Naive thymus-derived CD8-positive, alpha-beta T cell (primary cell): ENCODE measurements around the gene XYLT2. TPM values are rescaled to one million over a fixed set of nuclear protein-coding genes. Genes with fewer than 3 reads are reported as not detected.

ENCODE experiments used
- ATAC-seq, 2 donors: fragments of 150-1000 bp; cut with Tn5 transposase in 1 of 2; sonication (Bioruptor Pico), chemical (Tn5 transposase) in 1 of 2; 1 replicate in 1 of 2; 2 replicates in 1 of 2; pipeline ENCODE4 v1.10.0; 2021; ENCODE audit warnings: mild to moderate bottlenecking in 2 of 2, moderate library complexity in 2 of 2
- POLR2A ChIA-PET: fragments of 350-600 bp; sonication (Branson Sonifier 250); formaldehyde crosslinking; loops from one replicate; lab custom pipeline; 2021; ENCODE audit warnings: antibody characterized with exemption; lab: Charles Lee
- DNase-seq, 10 donors: peaks; one replicate each; pipeline versions ENCODE4 v3.0.0 to v3.0.0-alpha.2; 2020 to 2022
- H3K27ac Mint-ChIP-seq, 10 donors: one replicate each; pipeline ENCODE4 v1.8.0; 2020 to 2022; ENCODE audit warnings: mild to moderate bottlenecking in 10 of 10, mixed read lengths in 10 of 10, moderate library complexity in 4 of 10, inconsistent platforms in 1 of 10
- H3K27me3 Mint-ChIP-seq, 5 donors: one replicate each; pipeline ENCODE4 v1.8.0; 2021 to 2022; ENCODE audit warnings: mixed read lengths in 5 of 5
- H3K36me3 Mint-ChIP-seq, 3 donors: one replicate each; pipeline ENCODE4 v1.8.0; 2020 to 2022; ENCODE audit warnings: mixed read lengths in 3 of 3, mild to moderate bottlenecking in 2 of 3, inconsistent platforms in 1 of 3
- H3K4me1 Mint-ChIP-seq, 4 donors: one replicate each; pipeline ENCODE4 v1.8.0; 2021 to 2022; ENCODE audit warnings: mixed read lengths in 4 of 4
- H3K4me3 Mint-ChIP-seq, 10 donors: one replicate each; pipeline ENCODE4 v1.8.0; 2020 to 2022; ENCODE audit warnings: mild to moderate bottlenecking in 10 of 10, mixed read lengths in 10 of 10, moderate library complexity in 6 of 10, inconsistent platforms in 1 of 10
- H3K9me3 Mint-ChIP-seq, 9 donors: one replicate each; pipeline ENCODE4 v1.8.0; 2020 to 2022; ENCODE audit warnings: mixed read lengths in 9 of 9, mild to moderate bottlenecking in 3 of 9, inconsistent platforms in 1 of 9, moderate library complexity in 1 of 9
- polyA plus RNA-seq, 3 donors: library from polyadenylated mRNA; unstranded; fragments of 300-500 nt; fragmentation: Illumina TruSeq; gene quantifications; one replicate each; pipeline ENCODE4 v1.2.3, GENCODE V29; 2021
- total RNA-seq, 8 experiments: library from RNA in 2 of 8; stranded (reverse) in 2 of 8; gene quantifications; one replicate each; pipeline ENCODE4 v1.2.3 and lab custom pipeline; 2021 to 2026

The XYLT2 gene
- total and polyA plus RNA-seq, 5 experiments from 2014 or later, result 6.9 to 42.5 (median 16.8) TPM

GRCh38 chr17:50375858-50376538, 30.1 kb downstream of the XYLT2 start:
- H3K36me3 Mint-ChIP-seq, result peaks cover 0 to 11% (median 0%) of the 10 kb centered on the region in 3 donors
- no peak for ATAC-seq
- H3K9me3 Mint-ChIP-seq, result no peaks in the 10 kb centered on the region
- H3K4me1 Mint-ChIP-seq, result peaks cover 17 to 23% (median 20%) of the 10 kb centered on the region in 4 donors
- no peaks in the 10 kb centered on the region for H3K27me3 Mint-ChIP-seq
- H3K27ac Mint-ChIP-seq, result no peak overlapping the region
- DNase-seq, result no peak
- POLR2A ChIA-PET, result no interaction called here
- H3K4me3 Mint-ChIP-seq, result no peak overlapping the region

GRCh38 chr17:50379351-50380132, 33.6 kb downstream of the XYLT2 start:
- H3K36me3 Mint-ChIP-seq, result peaks cover 0 to 35% (median 7%) of the 10 kb centered on the region in 3 donors
- H3K27me3 Mint-ChIP-seq, result no peaks in the 10 kb centered on the region

GRCh38 chr17:50380369-50381259, 34.7 kb downstream of the XYLT2 start:
- no peak for DNase-seq
- H3K27me3 Mint-ChIP-seq, result no peaks in the 10 kb centered on the region
- POLR2A ChIA-PET, result interaction anchor here (0.7 to 1.2 kb wide), 2 partner anchors 17 kb away, joined by 3 read pairs; partner anchors contain the start of gene LRRC59
- H3K27ac Mint-ChIP-seq, result peak overlapping the region in 2 of 10 donors; percentile 10 to 65
- no peaks in the 10 kb centered on the region for H3K9me3 Mint-ChIP-seq
- H3K4me3 Mint-ChIP-seq, result no peak overlapping the region
- peaks cover 0 to 45% (median 12%) of the 10 kb centered on the region in 3 donors for H3K36me3 Mint-ChIP-seq
- peak; percentile 33 to 51 for ATAC-seq
- no peaks in the 10 kb centered on the region for H3K4me1 Mint-ChIP-seq

More at GRCh38 chr17:50379351-50380132, 33.6 kb downstream of the XYLT2 start:
- H3K9me3 Mint-ChIP-seq, result no peaks in the 10 kb centered on the region
- no peak for ATAC-seq
- peak overlapping the region in 2 of 10 donors; percentile 27 to 39 for H3K27ac Mint-ChIP-seq
- H3K4me3 Mint-ChIP-seq, result no peak overlapping the region
- DNase-seq, result no peak
- POLR2A ChIA-PET, result interaction anchor here (1.2 kb wide), 1 partner anchor 18 kb away, joined by 3 read pairs; the partner anchor contains the start of gene LRRC59
- H3K4me1 Mint-ChIP-seq, result no peaks in the 10 kb centered on the region

- no peak overlapping the region for H3K4me3 Mint-ChIP-seq
- H3K9me3 Mint-ChIP-seq, result no peaks in the 10 kb centered on the region
- peaks cover 0 to 53% (median 13%) of the 10 kb centered on the region in 3 donors for H3K36me3 Mint-ChIP-seq
- POLR2A ChIA-PET, result interaction anchor here (0.7 kb wide), 1 partner anchor 16 kb away, joined by 3 read pairs; the partner anchor contains the start of gene LRRC59
- H3K27ac Mint-ChIP-seq, result peak overlapping the region in 2 of 10 donors; percentile 0 to 65
- no peak for ATAC-seq
- no peak for DNase-seq
- no peaks in the 10 kb centered on the region for H3K27me3 Mint-ChIP-seq
- no peaks in the 10 kb centered on the region for H3K4me1 Mint-ChIP-seq
Observed at GRCh38 chr17:50381260-50381815, 35.4 kb downstream of the XYLT2 start.

- peak overlapping the region in 3 of 10 donors; percentile 0 to 83 (median 9) for H3K27ac Mint-ChIP-seq
- POLR2A ChIA-PET, result no interaction called here
- ATAC-seq (no peak), DNase-seq (no peak)
- H3K4me1 Mint-ChIP-seq, result no peaks in the 10 kb centered on the region
- peaks cover 0 to 58% (median 16%) of the 10 kb centered on the region in 3 donors for H3K36me3 Mint-ChIP-seq
- H3K9me3 Mint-ChIP-seq, result no peaks in the 10 kb centered on the region
- no peaks in the 10 kb centered on the region for H3K27me3 Mint-ChIP-seq
- no peak overlapping the region for H3K4me3 Mint-ChIP-seq
Observed at GRCh38 chr17:50381920-50382319, 36.0 kb downstream of the XYLT2 start.

- Mint-ChIP-seq H3K36me3 (peaks cover 0 to 68% (median 16%) of the 10 kb centered on the region in 3 donors), H3K27ac (no peak overlapping the region), H3K9me3 (no peaks in the 10 kb centered on the region), H3K4me1 (no peaks in the 10 kb centered on the region), H3K4me3 (no peak overlapping the region), H3K27me3 (no peaks in the 10 kb centered on the region)
- no peak for DNase-seq
- POLR2A ChIA-PET, result no interaction called here
- ATAC-seq, result no peak
Observed at GRCh38 chr17:50382931-50383330, 37.0 kb downstream of the XYLT2 start.

GRCh38 chr17:50386510-50386909, 40.6 kb downstream of the XYLT2 start:
- peaks cover 0 to 3% (median 0%) of the 10 kb centered on the region in 4 donors for H3K4me1 Mint-ChIP-seq
- H3K9me3 Mint-ChIP-seq, result no peaks in the 10 kb centered on the region
- POLR2A ChIA-PET, result interaction anchor here (0.5 to 2.0 kb wide), 3 partner anchors 11 to 123 kb away, joined by 3 to 9 read pairs (median 3); partner anchors contain the start of gene LRRC59
- no peak for DNase-seq
- H3K4me3 Mint-ChIP-seq, result no peak overlapping the region
- peak overlapping the region in 2 of 10 donors; percentile 33 to 55 for H3K27ac Mint-ChIP-seq
- no peaks in the 10 kb centered on the region for H3K27me3 Mint-ChIP-seq
- H3K36me3 Mint-ChIP-seq, result peaks cover 0 to 97% (median 25%) of the 10 kb centered on the region in 3 donors
- no peak for ATAC-seq

- no peak for ATAC-seq
- no peaks in the 10 kb centered on the region for H3K9me3 Mint-ChIP-seq
- POLR2A ChIA-PET, result interaction anchor here (0.6 to 1.7 kb wide), 3 partner anchors 8 to 671 kb away, joined by 4 to 5 read pairs (median 5); partner anchors contain the start of genes EME1, LRRC59 and MRPL27
- no peaks in the 10 kb centered on the region for H3K27me3 Mint-ChIP-seq
- no peak overlapping the region for H3K27ac Mint-ChIP-seq
- peaks cover 0 to 99% (median 26%) of the 10 kb centered on the region in 3 donors for H3K36me3 Mint-ChIP-seq
- no peak overlapping the region for H3K4me3 Mint-ChIP-seq
- no peak for DNase-seq
- peaks cover 1 to 10% (median 8%) of the 10 kb centered on the region in 4 donors for H3K4me1 Mint-ChIP-seq
Observed at GRCh38 chr17:50388728-50389127, 42.8 kb downstream of the XYLT2 start.

- no peaks in the 10 kb centered on the region for H3K27me3 Mint-ChIP-seq
- no peaks in the 10 kb centered on the region for H3K9me3 Mint-ChIP-seq
- DNase-seq, result no peak
- H3K4me3 Mint-ChIP-seq, result no peak overlapping the region
- no peak overlapping the region for H3K27ac Mint-ChIP-seq
- POLR2A ChIA-PET, result interaction anchor here (0.7 to 1.7 kb wide), 2 partner anchors 16 to 344 kb away, joined by 3 to 5 read pairs; partner anchors contain the start of genes EME1 and MRPL27
- H3K36me3 Mint-ChIP-seq, result peaks cover 0 to 99% (median 29%) of the 10 kb centered on the region in 3 donors
- no peak for ATAC-seq
- H3K4me1 Mint-ChIP-seq, result peaks cover 2 to 15% (median 13%) of the 10 kb centered on the region in 4 donors
Observed at GRCh38 chr17:50389534-50389933, 43.6 kb downstream of the XYLT2 start.

- POLR2A ChIA-PET, result interaction anchor here (1.1 kb wide), 1 partner anchor 19 kb away, joined by 5 read pairs; the partner anchor contains the start of genes EME1 and MRPL27
Observed at GRCh38 chr17:50392621-50393020, 46.7 kb downstream of the XYLT2 start.

GRCh38 chr17:50393700-50394099, 47.8 kb downstream of the XYLT2 start:
- no peaks in the 10 kb centered on the region for H3K9me3 Mint-ChIP-seq
- no peak for ATAC-seq
- H3K36me3 Mint-ChIP-seq, result peaks cover 0 to 64% (median 17%) of the 10 kb centered on the region in 3 donors
- POLR2A ChIA-PET, result no interaction called here
- no peak overlapping the region for H3K4me3 Mint-ChIP-seq
- H3K27ac Mint-ChIP-seq, result no peak overlapping the region
- DNase-seq, result no peak
- H3K4me1 Mint-ChIP-seq, result peaks cover 18 to 45% (median 36%) of the 10 kb centered on the region in 4 donors
- no peaks in the 10 kb centered on the region for H3K27me3 Mint-ChIP-seq

More at GRCh38 chr17:50392621-50393020, 46.7 kb downstream of the XYLT2 start:
- DNase-seq (no peak), ATAC-seq (no peak)
- H3K27me3 Mint-ChIP-seq, result no peaks in the 10 kb centered on the region
- no peak overlapping the region for H3K4me3 Mint-ChIP-seq
- H3K27ac Mint-ChIP-seq, result no peak overlapping the region
- H3K4me1 Mint-ChIP-seq, result peaks cover 19 to 40% (median 32%) of the 10 kb centered on the region in 4 donors
- H3K36me3 Mint-ChIP-seq, result peaks cover 0 to 75% (median 19%) of the 10 kb centered on the region in 3 donors
- no peaks in the 10 kb centered on the region for H3K9me3 Mint-ChIP-seq
